HG03066 (cell line): Measurements from ENCODE around the gene EDARADD.
"Not testable (repeated sequence)": the region's sequence is repeated elsewhere in the genome, so short reads cannot be mapped to it uniquely, and the experiment has no call there.

ENCODE experiments used
- ATAC-seq: cut with Tn5 transposase; IDR thresholded peaks from one replicate; pipeline ENCODE4 v1.9.1; 2021; ENCODE audit warnings: low read depth; ENCODE audit not compliant: unreplicated experiment

EDARADD gene

DNA sequence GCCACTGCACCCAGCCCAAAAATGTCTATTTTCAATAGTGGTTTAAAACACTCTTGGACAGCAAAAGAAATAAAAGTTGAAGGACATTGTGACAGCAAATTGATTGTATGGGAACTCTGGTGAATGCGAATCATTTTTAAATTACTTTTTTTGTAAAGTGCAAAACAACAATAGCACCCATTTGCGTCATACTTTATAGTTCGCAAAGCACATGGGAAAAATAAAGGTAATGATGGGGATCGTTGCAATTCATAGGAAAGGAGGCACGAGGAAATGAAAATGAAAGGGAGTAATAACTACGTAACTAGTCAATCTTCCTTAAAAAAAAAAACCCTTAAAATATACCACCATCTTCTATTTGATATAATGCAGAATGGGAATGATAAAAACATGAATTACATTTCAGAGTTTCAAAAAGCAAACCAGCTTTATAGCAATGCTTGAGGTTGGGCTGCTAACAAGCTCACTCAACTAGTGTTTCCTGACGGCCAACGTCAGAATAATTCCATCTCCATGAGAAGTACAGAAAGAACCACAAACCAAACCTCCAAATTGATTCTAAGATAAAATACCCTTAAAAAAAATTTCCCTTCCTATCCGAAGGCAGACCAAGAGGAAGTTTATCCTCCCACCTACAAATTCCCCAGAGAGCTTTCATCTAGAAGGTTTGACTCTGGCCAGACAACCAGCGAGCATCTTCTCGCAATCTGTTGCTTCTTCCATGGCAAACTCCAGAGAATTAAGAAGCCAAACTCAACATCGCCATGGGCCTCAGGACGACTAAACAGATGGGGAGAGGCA lies at the start of gene EDARADD:
Gene EDARADD, plus strand, starts transcription at position 606 of the 801 bp plus-strand sequence. Its CDS starts 159 bp downstream, at position 765.
- ATAC-seq, result no peak

- ATAC-seq, result no peak
Measured at GRCh38 chr1:236345728-236346127, 48.4 kb upstream of the EDARADD start.

GRCh38 chr1:236348071-236348470 lies 46.0 kb upstream of the EDARADD start:
- ATAC-seq, result no peak

DNA sequence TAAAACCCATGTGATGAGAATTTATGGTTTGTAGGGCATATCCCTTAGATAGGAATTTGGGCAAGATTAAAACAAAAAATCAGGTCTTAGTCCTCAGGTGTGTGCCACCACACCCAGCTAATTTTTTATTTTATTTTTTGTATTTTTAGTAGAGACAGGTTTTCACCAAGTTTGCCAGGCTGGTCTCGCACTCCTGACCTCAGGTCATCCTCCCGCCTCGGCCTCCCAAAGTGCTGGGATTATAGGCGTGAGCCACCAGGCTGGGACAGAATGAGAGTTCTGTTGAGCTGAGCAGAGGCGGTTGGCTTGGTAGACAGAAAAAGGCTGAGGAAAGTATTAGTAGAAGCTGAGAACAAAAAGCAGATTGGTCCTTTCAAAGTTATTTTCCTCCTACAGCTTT lies 43.8 kb upstream of the EDARADD start:
- ATAC-seq, result no peak

DNA sequence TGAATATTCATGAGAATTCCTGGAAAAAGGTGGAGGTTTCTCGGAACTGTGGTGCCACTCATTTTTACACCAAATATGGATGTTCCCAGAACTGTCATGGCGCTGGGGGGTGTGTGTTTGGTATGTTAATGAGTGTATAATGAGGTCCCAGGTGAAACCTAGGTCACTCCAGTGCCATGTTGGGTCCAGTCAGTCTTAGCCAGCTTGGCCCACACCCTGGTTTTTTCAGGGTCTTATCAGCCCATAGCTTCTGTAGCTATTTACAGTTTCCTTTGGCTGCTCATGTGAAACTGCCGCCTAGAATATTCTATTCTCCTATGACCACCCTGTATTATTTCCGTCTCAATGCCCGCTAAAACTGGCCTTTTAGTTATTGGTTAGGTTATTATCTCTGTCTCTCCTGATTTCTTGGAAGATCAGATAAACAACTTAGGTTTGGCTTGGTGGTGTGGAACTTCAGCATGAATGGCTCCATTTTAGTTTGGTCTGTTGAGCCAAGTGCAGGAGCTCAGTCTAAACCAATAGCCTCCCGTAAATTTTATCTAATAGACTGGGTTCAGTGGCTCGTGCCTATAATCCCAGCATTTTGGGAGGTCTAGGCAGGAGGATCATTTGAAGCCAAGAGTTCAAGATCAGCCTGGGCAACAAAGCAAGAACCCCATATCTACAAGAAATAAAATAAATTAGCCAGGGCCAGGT lies 42.1 kb upstream of the EDARADD start:
- ATAC-seq, result no peak

- not testable (repeated sequence) for ATAC-seq
Measured at GRCh38 chr1:236352747-236353146, 41.3 kb upstream of the EDARADD start.

DNA sequence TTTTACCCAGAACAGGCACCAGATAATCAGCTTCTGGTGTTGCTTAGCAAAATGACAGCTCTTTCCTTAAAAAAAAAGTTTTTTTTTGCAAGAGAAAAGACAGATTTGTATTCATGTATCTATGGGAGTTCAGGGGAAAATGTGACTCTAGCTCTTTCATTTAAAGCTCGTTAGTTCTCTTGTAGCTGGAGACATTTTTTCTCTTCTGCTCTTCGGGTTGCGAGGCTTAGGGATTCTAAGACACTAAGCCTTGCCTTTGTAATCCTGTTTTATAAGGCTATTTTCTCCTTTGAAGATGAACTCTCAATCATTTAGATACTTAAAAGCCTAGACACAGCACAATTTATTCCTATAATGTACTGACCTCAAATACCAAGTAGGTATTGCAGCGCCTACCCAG lies 40.3 kb upstream of the EDARADD start:
- no peak for ATAC-seq

DNA sequence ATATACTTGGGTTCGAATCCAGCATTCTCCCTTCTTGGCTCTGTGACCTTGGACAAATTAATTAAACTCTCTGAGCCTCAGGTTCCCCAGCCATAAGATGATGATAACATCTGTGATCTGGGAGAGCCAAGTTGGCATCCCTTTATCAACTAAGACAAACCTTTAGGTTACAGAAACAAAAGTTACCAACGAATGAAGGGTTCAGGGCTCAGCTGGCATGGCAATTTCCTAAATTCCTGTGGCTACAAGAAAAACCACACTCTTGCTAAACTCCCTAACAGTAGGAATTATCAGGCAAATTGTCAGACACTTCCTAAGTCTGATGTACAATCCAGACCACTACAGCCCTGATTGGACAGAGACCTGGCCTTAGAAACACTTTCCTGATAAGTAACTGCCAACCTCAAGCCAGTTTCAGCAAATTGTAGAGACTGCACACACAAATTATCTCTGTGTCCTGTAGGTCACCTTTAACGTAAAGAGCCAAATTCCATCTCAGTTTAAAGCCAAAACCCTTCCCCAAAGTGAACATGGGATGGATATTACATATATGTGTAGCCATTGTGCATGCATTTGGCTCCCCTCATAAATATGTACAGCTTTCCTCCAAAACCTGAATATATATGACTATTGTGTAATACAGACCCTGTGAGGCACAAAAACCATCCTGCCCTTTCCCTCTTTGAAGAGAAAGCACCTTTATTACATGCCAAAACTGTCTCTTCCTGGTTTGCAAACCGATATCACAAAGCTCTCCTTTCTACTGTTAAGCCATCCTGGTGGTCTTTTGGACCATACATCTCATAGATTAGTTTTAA lies 39.5 kb upstream of the EDARADD start:
- ATAC-seq, result no peak

DNA sequence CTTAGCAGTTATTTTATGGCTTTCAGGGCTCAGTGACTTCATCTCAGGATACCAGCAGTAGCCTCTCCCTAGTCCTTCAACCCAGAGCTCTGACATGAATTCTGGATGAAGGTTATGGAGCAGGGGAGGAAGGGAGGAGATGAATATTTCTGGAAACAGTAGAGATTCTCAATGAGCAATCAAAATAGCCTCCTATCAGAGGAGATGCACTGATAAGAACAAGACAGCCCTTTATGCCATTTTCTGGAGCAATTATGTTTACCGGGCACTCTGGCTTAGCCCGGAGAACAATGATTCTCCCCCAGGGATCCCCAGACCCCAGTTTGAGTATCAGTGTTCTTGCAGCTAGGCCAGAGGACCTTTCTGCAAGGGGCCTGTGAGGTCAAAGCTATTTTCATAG lies 37.9 kb upstream of the EDARADD start:
- no peak for ATAC-seq

DNA sequence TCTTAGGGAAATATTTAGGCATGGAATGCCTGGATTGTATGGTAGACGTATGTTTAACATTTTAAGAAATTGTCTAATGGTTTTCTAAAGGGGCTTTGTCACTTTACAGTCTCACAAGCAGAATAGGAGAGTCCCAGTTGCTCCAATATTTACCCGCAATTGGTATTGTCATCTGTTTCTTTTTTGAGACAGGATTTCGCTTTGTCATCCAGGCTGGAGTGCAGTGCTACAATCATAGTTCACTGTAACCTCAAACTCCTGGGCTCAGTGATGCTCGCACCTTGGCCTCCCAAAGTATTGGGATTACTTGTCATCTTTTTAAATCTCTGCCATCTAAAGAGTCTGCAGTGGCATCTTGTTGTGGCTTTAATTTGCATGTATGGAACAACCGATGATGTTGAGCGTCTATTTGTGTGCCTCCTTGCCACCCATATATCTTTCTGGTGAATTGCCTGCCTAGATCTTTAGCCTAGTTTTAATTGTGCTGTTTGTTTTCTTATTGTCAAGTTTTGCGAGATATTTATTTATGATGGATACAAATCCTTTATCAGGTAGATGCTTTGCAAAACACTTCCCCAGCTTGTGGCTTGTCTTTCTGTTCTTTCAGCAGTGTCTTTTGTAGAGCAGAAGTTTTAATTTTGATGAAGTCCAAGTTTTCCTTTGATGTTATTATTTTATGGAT lies 32.0 kb upstream of the EDARADD start:
- no peak for ATAC-seq

- ATAC-seq, result no peak
Measured at GRCh38 chr1:236363237-236363636, 30.8 kb upstream of the EDARADD start.

DNA sequence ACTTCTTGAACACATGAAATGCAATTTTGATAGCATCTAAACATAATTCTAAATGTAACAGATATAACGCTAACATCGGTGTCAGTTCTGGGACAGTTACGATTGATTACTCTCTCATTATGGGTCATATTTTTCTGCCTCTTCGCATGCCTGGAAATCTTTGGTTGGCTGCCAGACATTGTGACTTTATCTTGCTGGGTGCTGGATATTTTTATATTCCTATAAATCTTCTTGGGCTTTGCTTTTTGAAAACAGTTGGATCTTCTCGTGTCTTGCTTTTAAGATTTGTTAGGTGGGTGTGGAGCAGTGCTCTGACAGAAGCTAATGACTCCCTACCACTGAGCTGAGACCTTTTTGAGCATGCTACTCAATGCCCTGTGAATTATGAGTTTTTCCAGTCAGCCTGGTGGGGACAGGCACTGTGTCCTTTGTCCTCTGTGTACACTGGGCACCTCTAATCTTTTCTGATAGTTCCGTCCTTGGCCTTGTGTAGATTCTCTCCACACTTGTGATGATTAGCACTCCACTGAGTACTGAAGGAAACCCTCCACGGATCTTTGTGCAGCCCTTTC lies 28.0 kb upstream of the EDARADD start:
- no peak for ATAC-seq

DNA sequence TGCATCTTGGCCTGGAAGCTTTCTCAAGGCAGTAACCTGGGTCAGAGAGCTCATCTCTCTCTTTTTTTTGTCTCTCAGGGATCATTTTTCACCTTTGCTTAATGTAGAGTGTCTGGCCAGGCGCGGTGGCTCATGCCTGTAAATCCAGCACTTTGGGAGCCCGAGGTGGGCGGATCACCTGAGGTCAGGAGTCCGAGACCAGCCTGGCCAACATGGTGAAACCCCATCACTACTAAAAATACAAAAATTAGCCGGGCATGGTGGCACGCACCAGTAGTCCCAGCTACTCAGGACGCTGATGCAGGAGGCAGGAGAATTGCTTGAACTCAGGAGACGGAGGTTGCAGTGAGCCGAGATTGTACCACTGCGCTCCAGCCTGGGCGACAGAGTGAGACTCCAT lies 27.4 kb upstream of the EDARADD start:
- ATAC-seq, result not testable (repeated sequence)

- ATAC-seq, result no peak
Measured at GRCh38 chr1:236370420-236370819, 23.7 kb upstream of the EDARADD start.

- no peak for ATAC-seq
Measured at GRCh38 chr1:236371083-236371482, 23.0 kb upstream of the EDARADD start.

GRCh38 chr1:236377832-236378535 lies 16.1 kb upstream of the EDARADD start:
- no peak for ATAC-seq

DNA sequence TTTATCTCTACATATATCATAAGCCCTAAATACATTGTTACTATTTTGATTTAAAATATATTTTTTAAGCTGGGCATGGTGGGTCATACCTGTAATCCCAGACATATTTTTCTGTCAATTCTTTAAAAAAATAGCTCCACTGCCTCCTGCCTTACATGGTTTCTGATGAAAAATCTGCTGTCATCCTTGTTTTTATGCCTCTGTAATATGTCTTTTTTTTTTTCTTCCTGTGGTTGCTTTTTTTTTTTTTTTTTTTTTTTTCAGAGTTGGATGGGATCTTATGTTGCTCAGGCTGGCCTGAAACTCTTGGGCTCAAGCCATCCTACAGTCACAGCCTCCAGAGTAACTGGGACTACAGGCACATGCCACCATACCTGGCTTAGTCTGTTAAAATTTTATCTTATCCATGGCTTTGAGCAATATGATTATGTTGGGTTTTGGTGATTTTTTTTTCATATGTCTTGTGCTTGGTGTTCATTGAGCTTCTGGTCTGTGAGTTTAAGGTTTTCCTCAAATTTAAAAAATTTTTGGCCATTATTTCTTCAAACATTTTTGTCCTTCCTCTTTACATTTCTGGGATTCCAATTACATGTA lies 12.4 kb upstream of the EDARADD start:
- ATAC-seq, result no peak

DNA sequence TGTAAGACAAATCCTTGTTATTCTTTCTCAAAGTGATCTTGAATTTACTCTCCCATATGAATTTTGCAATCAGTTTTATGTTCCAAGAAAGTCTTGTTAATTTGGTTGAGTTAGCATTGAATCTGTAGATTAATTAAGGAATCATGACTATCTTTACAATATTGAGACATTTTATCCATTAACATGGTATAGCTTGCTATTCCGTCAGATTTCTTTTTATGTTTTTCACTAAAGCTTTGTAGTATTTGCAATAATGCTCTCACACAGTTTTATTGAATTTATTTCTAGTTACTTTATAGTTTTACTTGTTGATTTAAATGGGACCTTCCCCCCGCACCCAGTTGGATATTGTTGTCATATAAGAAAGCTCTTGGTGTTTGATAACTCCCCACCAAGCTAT lies 5.8 kb upstream of the EDARADD start:
- ATAC-seq, result no peak

- ATAC-seq, result no peak
Measured at GRCh38 chr1:236389253-236389652, 4.8 kb upstream of the EDARADD start.
